ENCODE data around the gene B3GALT5.
"Not testable (repeated sequence)": the region's sequence is repeated elsewhere in the genome, so short reads cannot be mapped to it uniquely, and the experiment has no call there.

Gene B3GALT5

GRCh38 chr21:39669485-39669884, 56.7 kb downstream of the B3GALT5 start:
- no peak for DNase-seq

- no peak for DNase-seq
These were observed 57.4 kb downstream of the B3GALT5 start for GRCh38 chr21:39669976-39670661.

- DNase-seq: no peak
These were observed 58.0 kb downstream of the B3GALT5 start for GRCh38 chr21:39670701-39671100.

DNA sequence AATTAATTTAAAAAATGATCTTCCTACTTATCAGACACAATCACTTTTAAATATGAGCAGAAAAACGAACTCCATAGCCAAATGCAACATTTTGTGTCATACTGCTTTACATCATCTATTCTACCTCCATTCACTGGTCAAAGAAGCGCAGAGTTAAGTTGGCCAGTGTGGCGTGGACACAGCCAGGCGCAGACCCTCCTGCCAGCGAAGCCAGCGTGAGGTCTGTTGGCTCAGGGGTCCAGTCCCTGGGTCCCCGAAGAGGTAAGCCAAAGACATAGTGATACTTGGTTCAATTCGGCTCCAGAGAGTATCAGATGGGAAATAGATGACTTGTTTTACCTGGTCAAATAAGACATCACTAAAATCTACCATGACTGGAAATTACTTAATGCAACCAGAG, 59.2 kb downstream of the B3GALT5 start:
- DNase-seq: no peak

DNA sequence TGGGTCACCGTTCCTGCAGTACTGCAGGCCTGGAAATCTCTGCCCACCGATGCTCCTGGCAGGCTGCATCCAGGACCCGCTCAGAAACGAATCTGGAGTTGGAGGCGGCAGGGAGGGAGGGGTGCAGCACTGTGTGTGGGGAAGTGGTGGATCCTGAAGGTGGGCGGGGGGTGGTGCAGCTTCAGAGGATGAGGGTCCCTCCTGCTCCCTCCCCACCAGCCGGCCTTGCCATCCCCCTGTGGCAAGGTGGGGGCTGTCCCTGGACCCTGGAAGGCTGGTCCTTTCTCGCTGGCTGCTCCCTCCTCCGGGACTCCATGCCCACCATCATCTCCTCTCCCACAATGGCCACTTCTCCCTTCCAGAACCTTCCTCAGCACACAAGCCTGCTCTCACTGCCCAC, 60.4 kb downstream of the B3GALT5 start:
- no peak for DNase-seq

GRCh38 chr21:39673736-39674135, 61.0 kb downstream of the B3GALT5 start:
- DNase-seq: no peak

- no peak for DNase-seq
These were observed 62.1 kb downstream of the B3GALT5 start for GRCh38 chr21:39674801-39675200.

GRCh38 chr21:39675590-39675989, 62.9 kb downstream of the B3GALT5 start:
- DNase-seq: no peak

GRCh38 chr21:39675993-39676661, 63.4 kb downstream of the B3GALT5 start:
- no peak for DNase-seq

GRCh38 chr21:39680216-39680615, 67.5 kb downstream of the B3GALT5 start:
- no peak for DNase-seq

DNA sequence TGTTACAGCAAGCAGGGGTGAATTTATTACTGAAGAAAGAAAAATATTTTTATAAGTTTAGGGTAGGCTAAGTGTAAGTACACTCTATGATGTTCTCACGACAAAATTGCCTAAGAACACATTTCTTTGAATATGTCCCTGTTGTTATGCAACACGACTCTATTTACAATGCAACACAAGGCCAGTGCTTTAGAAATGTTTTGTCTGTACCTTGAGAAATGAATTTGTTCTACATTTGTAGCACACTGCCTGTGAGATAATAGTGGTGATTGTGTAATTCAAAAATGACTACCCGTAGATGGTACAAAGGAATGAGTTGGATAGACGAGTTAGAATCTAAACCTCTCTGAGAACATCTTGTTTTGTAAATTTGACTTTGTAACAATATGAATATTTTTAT, 68.5 kb downstream of the B3GALT5 start:
- DNase-seq: no peak

DNA sequence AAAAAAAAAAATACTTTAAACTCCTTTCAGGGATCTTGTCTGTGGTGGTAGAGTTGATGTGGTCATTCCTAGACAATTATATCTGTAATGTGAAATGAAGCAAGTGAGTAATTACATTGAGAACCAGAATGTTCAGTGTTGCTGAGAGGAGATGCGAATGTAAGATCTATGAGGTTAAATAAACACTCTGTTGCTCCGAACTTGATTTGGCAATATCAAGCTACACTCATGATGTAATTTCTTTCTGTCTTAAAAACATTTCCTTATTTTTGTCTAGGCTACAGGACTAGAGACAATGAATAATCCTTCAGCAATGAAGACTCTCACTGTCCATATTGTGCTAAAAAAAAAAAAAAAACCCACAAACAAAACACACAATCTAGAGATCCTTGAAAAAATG, 69.1 kb downstream of the B3GALT5 start:
- no peak for DNase-seq

DNA sequence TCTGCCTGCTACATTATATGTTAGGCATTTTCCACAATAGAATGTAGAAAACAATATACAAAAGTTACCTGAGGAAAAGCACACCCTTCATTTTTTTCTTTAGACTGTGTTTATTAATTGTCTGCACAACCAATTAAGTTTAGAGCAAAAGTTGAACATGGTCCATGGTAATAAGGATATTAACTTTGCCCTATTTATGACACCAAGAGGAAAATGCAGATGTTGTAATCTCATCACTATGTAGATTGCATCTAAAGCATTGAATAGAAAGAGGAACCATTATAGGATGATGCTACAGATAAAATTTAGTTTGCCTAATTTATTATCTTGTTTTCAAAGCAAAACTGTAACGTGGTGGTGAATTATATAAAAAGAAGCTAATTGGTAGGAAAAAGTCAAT, 72.5 kb downstream of the B3GALT5 start:
- no peak for DNase-seq

DNA sequence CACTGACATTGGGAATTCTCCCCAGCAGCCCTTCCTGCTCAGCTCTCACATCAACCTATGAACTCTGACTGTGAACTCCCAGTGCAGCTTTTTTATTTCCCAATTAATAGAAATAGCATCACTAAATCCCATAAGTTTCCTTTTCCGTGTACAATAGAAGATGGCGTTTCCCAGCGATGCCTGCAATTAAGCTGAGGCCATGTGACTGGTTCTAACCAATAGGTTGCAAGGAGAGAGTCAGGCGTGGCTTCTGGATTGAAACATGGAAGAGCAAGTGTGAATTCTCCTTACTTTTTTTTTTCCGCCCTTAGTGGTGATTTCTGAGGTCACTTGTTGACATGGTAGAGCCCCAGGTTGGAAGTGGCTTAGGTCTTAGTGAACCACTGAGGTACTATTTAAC, 73.3 kb downstream of the B3GALT5 start:
- DNase-seq: no peak

DNA sequence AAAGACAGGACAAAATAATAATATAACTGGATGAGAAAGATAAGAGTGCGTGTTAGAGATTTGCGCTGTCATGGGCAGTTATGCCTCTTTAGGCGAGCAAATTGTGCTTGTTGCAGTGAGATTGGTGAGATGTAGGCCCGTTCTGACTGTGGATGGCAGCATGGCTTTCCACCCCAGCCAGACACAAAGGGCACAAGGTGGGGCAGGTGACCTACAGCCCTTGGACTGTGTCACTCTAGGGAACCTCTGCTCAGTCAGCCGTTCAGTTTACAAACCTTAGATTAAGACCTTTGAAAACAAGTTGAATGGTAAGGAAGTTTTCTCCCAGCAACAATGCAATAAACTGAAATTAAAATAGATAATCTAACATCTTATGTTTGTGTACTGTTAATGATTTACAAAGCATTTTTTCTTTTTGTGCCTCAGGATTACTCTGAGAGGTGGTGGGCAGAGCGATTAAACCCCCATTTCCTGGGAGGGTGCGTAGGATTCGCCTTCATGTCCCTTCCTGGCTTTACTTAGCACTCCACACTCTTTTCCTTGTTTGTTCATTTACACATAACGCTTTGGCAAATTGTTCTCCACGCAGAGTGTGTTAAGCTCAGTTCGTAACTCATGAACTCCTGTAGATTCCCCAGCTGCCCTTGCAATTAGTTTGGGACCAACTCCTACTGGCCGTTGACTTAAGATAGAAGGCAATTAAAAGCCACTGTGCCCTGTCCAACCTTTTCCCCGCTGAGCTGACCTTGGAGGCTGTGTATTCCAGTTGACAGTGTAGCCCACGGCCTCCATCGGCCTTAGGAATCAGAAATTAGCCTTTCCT, 74.1 kb downstream of the B3GALT5 start:
- no peak for DNase-seq

GRCh38 chr21:39688010-39688409, 75.3 kb downstream of the B3GALT5 start:
- DNase-seq: no peak

- not testable (repeated sequence) for DNase-seq
These were observed 77.1 kb downstream of the B3GALT5 start for GRCh38 chr21:39689860-39690259.

DNA sequence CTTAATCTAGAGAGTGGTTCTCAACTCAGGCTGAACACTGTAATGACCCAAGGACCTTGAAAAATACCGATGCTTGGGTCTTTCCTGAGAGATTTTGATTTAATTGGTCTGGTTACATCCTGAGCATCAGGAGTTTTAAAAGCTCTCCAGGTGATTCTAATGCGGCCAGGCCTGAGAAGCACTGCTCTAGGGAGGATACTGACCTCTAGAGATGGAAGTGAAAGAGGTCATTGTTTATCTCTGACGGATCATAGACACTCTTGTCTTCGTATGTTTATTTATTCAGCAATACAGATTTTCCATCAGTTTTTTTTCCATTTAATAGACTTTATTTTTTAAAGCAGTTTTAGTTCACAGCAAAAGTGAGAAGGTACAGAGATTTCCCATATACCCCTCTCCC, 77.7 kb downstream of the B3GALT5 start:
- DNase-seq: no peak

- DNase-seq: no peak
These were observed 82.0 kb downstream of the B3GALT5 start for GRCh38 chr21:39694750-39695149.

GRCh38 chr21:39696196-39696595, 83.5 kb downstream of the B3GALT5 start:
- no peak for DNase-seq

DNA sequence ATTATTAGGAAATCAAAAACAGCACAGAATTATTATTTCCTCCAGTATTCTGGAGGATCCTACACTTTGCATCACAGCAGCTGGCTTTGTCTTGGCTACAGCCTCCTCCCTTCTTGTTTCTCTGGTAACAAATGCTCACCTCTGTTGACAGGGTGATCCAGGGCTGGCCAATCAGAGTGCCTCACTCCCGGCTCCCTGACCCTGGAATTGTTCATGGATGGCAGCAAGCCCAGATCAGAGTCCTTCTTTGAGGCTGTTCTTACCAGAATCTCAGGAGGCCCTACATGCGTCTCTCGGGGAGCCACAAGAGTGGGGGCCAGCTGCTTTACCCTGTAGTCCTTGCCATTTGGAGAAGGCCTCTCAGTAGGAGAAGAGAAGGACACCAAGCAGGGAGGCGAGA, 83.9 kb downstream of the B3GALT5 start:
- DNase-seq: no peak

GRCh38 chr21:39700318-39700717, 87.6 kb downstream of the B3GALT5 start:
- no peak for DNase-seq

- DNase-seq: no peak
These were observed 90.8 kb downstream of the B3GALT5 start for GRCh38 chr21:39703578-39703977.

GRCh38 chr21:39705849-39706248, 93.1 kb downstream of the B3GALT5 start:
- no peak for DNase-seq

Measured in suppressor macrophage treated with lipopolysaccharide for 4 hours (primary cell).